ENCODE results near the gene LPO.

- TF ChIP-seq POLR2A (IDR thresholded peaks at IDR 0.05): no peak
- TF ChIP-seq CTCF (IDR thresholded peaks at IDR 0.05): no peak
These were observed 70.0 kb downstream of the LPO start for GRCh38 chr17:58308173-58308984.
